ENCODE measurements around the gene NUDT4. TPM values are rescaled to one million over a fixed set of nuclear protein-coding genes. Genes with fewer than 3 reads are reported as not detected.

The NUDT4 gene
- total RNA-seq, 1 experiment from 2014 or later: 21.0 TPM

GRCh38 chr12:93447555-93448290 lies 70.0 kb downstream of the NUDT4 start:
- DNase-seq: peak; percentile 38
- Histone ChIP-seq H3K79me2 (ENCODE audit: low read length) (no peaks in the 10 kb centered on the region), H3K4me2 (ENCODE audit: low read depth, low read length, poor library complexity, severe bottlenecking) (no peak overlapping the region), H3K9me3 (ENCODE audit: low read length) (no peaks in the 10 kb centered on the region), H3K4me1 (ENCODE audit: low read length) (peaks cover 15% of the 10 kb centered on the region), H2AFZ (ENCODE audit: low read length) (no peak overlapping the region), H3K36me3 (ENCODE audit: insufficient read depth, low read length) (no peaks in the 10 kb centered on the region), H3K9me2 (replicated peaks; ENCODE audit: insufficient read depth, low read length) (no peaks in the 10 kb centered on the region), H3K27me3 (ENCODE audit: low read length) (no peaks in the 10 kb centered on the region), H3K9ac (ENCODE audit: low read length) (no peak overlapping the region), H3K27ac (ENCODE audit: low read length) (no peak overlapping the region), H4K20me1 (ENCODE audit: insufficient read depth, low read depth, low read length) (no peaks in the 10 kb centered on the region), H3K4me3 (ENCODE audit: low read length) (no peak overlapping the region)

GRCh38 chr12:93448796-93449195 lies 71.1 kb downstream of the NUDT4 start:
- Histone ChIP-seq H3K27ac (ENCODE audit: low read length) (no peak overlapping the region), H4K20me1 (ENCODE audit: insufficient read depth, low read depth, low read length) (no peaks in the 10 kb centered on the region), H3K9me2 (replicated peaks; ENCODE audit: insufficient read depth, low read length) (no peaks in the 10 kb centered on the region), H3K4me3 (ENCODE audit: low read length) (no peak overlapping the region), H3K4me2 (ENCODE audit: low read depth, low read length, poor library complexity, severe bottlenecking) (no peak overlapping the region), H2AFZ (ENCODE audit: low read length) (no peak overlapping the region), H3K9me3 (ENCODE audit: low read length) (no peaks in the 10 kb centered on the region), H3K79me2 (ENCODE audit: low read length) (no peaks in the 10 kb centered on the region), H3K36me3 (ENCODE audit: insufficient read depth, low read length) (no peaks in the 10 kb centered on the region), H3K9ac (ENCODE audit: low read length) (no peak overlapping the region), H3K4me1 (ENCODE audit: low read length) (peaks cover 8% of the 10 kb centered on the region), H3K27me3 (ENCODE audit: low read length) (no peaks in the 10 kb centered on the region)
- peak; percentile 30 for DNase-seq

GRCh38 chr12:93449277-93449676 lies 71.6 kb downstream of the NUDT4 start:
- Histone ChIP-seq H3K4me1 (ENCODE audit: low read length) (peaks cover 8% of the 10 kb centered on the region), H3K9ac (ENCODE audit: low read length) (no peak overlapping the region), H3K36me3 (ENCODE audit: insufficient read depth, low read length) (no peaks in the 10 kb centered on the region), H3K79me2 (ENCODE audit: low read length) (no peaks in the 10 kb centered on the region), H3K9me2 (replicated peaks; ENCODE audit: insufficient read depth, low read length) (no peaks in the 10 kb centered on the region), H2AFZ (ENCODE audit: low read length) (no peak overlapping the region), H3K4me3 (ENCODE audit: low read length) (no peak overlapping the region), H3K27ac (ENCODE audit: low read length) (no peak overlapping the region), H3K9me3 (ENCODE audit: low read length) (no peaks in the 10 kb centered on the region), H3K4me2 (ENCODE audit: low read depth, low read length, poor library complexity, severe bottlenecking) (no peak overlapping the region), H4K20me1 (ENCODE audit: insufficient read depth, low read depth, low read length) (no peaks in the 10 kb centered on the region), H3K27me3 (ENCODE audit: low read length) (no peaks in the 10 kb centered on the region)
- DNase-seq: peak; percentile 51

GRCh38 chr12:93451423-93452158 lies 73.9 kb downstream of the NUDT4 start:
- Histone ChIP-seq H3K9ac (ENCODE audit: low read length) (no peak overlapping the region), H3K4me1 (ENCODE audit: low read length) (peaks cover 8% of the 10 kb centered on the region), H4K20me1 (ENCODE audit: insufficient read depth, low read depth, low read length) (no peaks in the 10 kb centered on the region), H3K4me3 (ENCODE audit: low read length) (no peak overlapping the region), H3K27ac (ENCODE audit: low read length) (no peak overlapping the region), H3K9me2 (replicated peaks; ENCODE audit: insufficient read depth, low read length) (no peaks in the 10 kb centered on the region), H3K36me3 (ENCODE audit: insufficient read depth, low read length) (no peaks in the 10 kb centered on the region), H3K9me3 (ENCODE audit: low read length) (no peaks in the 10 kb centered on the region), H3K79me2 (ENCODE audit: low read length) (no peaks in the 10 kb centered on the region), H3K27me3 (ENCODE audit: low read length) (no peaks in the 10 kb centered on the region), H3K4me2 (ENCODE audit: low read depth, low read length, poor library complexity, severe bottlenecking) (no peak overlapping the region), H2AFZ (ENCODE audit: low read length) (no peak overlapping the region)
- no peak for DNase-seq

- Histone ChIP-seq H3K4me3 (ENCODE audit: low read length) (no peak overlapping the region), H2AFZ (ENCODE audit: low read length) (no peak overlapping the region), H3K9me2 (replicated peaks; ENCODE audit: insufficient read depth, low read length) (no peaks in the 10 kb centered on the region), H3K79me2 (ENCODE audit: low read length) (no peaks in the 10 kb centered on the region), H3K36me3 (ENCODE audit: insufficient read depth, low read length) (no peaks in the 10 kb centered on the region), H3K4me1 (ENCODE audit: low read length) (peaks cover 8% of the 10 kb centered on the region), H3K9ac (ENCODE audit: low read length) (no peak overlapping the region), H3K27me3 (ENCODE audit: low read length) (no peaks in the 10 kb centered on the region), H3K9me3 (ENCODE audit: low read length) (no peaks in the 10 kb centered on the region), H4K20me1 (ENCODE audit: insufficient read depth, low read depth, low read length) (no peaks in the 10 kb centered on the region), H3K4me2 (ENCODE audit: low read depth, low read length, poor library complexity, severe bottlenecking) (no peak overlapping the region), H3K27ac (ENCODE audit: low read length) (no peak overlapping the region)
- no peak for DNase-seq
These were observed 75.9 kb downstream of the NUDT4 start for GRCh38 chr12:93453633-93454032.

GRCh38 chr12:93456077-93456476 lies 78.4 kb downstream of the NUDT4 start:
- DNase-seq: no peak
- Histone ChIP-seq H3K27ac (ENCODE audit: low read length) (no peak overlapping the region), H3K36me3 (ENCODE audit: insufficient read depth, low read length) (no peaks in the 10 kb centered on the region), H3K79me2 (ENCODE audit: low read length) (no peaks in the 10 kb centered on the region), H3K9me3 (ENCODE audit: low read length) (no peaks in the 10 kb centered on the region), H3K4me2 (ENCODE audit: low read depth, low read length, poor library complexity, severe bottlenecking) (no peak overlapping the region), H3K27me3 (ENCODE audit: low read length) (no peaks in the 10 kb centered on the region), H2AFZ (ENCODE audit: low read length) (no peak overlapping the region), H4K20me1 (ENCODE audit: insufficient read depth, low read depth, low read length) (no peaks in the 10 kb centered on the region), H3K9ac (ENCODE audit: low read length) (no peak overlapping the region), H3K4me3 (ENCODE audit: low read length) (no peak overlapping the region), H3K4me1 (ENCODE audit: low read length) (peaks cover 10% of the 10 kb centered on the region), H3K9me2 (replicated peaks; ENCODE audit: insufficient read depth, low read length) (no peaks in the 10 kb centered on the region)

Other genes starting within 250 kb of the NUDT4 start
- gene UBE2N, start 64.0 kb downstream of the NUDT4 start, total RNA-seq (2014; rRNA removed; shearing (Covaris generic); ENCODE audit: low replicate concordance): 100 and 124 TPM in 2 replicates
- gene MRPL42, start 89.6 kb downstream of the NUDT4 start, total RNA-seq (2014; rRNA removed; shearing (Covaris generic); ENCODE audit: low replicate concordance): 39.2 and 131 TPM in 2 replicates
- not detected in 2 replicates for gene SOCS2, start 194.8 kb downstream of the NUDT4 start, total RNA-seq (2014; rRNA removed; shearing (Covaris generic); ENCODE audit: low replicate concordance)